Measurements from ENCODE around the gene ARPC5.

ARPC5 gene

DNA sequence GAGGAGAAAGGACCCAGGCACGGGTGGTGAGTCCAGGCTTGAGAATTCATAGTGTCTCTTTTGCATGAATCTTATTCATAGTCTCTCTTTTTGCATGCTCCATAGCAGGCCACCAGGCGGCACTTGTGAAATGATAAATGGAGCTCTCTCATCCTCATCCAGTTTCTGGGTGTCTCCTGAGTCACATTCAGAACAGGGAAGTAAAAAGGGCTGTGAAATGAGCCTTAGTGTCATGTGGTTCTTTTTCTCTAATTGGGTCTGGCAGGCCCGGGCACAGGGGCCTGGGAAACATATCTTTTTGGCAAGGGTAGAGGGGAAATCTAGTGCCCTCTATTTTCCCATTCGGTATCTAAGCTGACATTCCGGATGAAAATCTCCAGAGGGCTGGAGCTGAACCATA lies 26.3 kb downstream of the ARPC5 start:
- peak; percentile 91 for DNase-seq

DNA sequence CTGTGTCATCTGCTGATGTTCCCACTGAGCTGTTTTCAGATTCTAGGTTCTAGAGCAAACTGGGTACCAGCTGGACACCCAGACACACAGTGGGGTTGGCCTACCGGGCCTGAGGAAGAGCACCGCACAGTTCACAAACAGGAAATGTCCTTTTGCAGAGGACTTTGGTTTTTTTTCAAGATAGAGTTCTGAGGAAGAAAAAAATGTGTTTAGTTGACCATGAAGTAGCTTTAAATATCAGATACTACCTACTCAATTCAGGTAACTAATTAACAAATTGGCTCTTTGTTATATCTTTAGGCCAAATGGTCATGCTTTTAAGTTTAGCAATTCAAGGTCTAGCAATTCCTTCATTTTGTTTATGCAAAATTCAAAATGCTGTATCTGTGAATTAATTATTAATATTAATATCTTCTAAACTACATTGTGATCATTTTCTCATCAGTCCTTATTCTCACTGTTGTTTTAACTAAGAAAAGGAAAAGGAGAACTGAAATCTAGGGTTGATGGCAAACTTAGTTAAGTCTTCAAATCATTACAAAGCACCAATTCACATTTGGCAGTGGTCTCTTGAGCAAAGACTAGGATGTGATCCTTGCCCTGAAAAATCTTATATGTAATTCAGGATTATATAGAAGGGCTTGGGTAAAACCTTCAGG lies 28.1 kb downstream of the ARPC5 start:
- DNase-seq, result peak; percentile 36

DNA sequence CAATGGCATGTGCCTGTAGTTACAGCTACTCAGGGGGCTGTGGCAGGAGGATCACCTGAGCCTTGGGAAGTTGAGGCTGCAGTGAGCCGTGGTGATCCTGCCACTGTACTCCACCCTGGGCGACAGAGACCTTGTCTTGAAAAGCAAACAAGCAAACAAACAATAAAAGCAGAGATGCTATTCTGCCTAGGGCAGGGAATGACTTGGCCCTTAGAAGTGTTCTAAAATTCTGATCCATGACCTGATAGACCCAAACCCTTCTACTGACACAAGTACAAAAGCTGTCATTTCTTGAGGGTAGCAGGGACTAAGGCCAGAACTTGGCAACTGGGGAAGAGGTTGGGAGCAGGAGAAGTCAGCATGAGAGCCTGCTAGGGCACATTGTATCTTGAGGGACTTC lies 29.7 kb downstream of the ARPC5 start:
- no peak for DNase-seq

DNA sequence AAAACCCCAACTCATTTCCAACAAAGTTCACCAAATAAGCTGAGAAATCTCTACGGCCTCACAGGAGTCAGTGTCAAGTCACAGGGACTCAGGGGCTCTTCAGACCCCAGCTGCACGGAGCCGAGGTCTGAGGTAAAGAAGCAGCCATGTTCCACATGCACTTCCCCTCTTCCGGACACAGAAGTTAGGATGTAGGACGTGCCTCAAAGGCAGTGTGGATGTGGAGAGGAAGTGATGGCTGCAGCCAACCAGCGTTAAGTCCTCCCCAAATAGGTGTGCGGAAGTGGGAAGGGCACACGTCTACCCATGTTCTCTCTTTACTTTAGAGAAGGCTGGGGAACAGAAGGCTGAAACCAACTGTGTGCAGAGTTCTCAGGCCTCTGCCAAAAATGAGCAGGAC lies 30.8 kb downstream of the ARPC5 start:
- DNase-seq, result peak; percentile 56

DNA sequence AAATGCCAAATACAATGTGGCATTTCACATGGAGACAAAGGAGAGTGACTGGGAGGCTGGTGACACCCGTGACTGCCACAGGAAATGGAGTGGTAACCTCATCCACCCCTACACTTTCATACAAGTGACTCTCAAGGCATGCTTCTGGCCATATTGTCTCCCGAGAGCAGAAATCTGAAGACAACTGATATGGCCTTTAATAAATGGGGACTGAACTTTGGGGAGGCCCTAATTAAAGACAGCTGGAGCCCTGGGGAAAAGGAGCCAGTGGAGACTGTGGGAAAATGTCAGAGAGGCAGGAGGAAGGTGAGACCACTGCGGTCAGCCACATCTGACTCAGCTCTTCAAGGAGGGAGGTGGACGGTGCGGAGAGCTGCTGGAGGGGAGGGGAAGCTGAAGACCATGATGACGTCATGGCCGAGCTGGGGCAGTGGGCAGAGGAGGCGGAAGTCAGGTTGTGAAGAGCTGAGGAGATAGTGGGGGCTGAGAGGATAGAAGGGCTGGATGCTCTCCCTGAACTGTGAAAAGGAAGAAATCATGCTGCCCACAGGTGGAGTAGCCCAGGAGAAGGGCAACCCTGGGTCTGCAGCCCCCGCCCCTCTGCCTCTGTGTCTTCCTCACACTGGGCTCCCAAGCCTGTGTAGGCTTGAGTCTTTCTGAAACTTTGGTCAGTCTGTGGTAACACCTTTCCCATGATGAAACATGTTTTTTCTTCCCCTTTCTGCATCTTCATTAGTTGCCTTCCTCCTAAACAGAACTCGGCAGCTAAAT lies 31.4 kb downstream of the ARPC5 start:
- DNase-seq, result peak; percentile 77

DNA sequence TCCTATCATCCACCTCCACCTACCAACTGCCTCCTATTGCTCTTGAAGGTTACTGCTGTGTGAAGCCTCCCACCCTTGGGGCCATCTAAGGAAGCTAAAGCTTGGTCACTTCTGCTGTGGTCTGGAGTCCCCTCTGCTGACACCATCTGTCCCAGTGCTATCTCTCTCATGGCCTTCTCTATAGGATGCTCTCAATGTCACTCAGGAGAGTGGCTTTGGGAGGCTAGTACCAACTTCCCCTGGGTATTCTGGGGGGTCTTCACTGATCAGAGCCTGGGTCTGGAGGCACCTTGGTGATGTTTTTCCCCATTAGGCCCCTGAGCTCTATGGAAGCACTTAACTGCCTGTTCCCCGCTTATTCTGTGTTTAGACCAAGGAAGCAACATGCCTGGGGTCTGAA lies 33.1 kb downstream of the ARPC5 start:
- DNase-seq, result no peak

DNA sequence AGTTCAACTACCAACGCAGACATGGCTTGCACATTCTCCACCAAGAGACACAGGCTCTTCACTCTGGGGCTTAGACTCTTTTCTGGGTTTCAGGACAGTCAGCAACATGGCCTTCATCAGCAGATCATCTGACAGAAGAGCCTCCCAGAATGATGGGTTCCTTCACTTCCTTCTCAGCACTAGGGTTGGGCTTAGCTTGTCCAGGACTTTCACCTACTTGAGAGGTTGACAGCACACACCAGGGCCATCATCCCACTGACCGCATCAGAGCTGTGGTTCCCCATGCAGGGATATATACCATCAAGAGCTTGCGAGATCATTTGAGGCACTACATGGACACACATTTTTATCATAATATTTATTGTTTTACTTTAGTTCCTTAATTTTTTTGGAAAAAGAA lies 34.9 kb downstream of the ARPC5 start:
- DNase-seq, result no peak

DNA sequence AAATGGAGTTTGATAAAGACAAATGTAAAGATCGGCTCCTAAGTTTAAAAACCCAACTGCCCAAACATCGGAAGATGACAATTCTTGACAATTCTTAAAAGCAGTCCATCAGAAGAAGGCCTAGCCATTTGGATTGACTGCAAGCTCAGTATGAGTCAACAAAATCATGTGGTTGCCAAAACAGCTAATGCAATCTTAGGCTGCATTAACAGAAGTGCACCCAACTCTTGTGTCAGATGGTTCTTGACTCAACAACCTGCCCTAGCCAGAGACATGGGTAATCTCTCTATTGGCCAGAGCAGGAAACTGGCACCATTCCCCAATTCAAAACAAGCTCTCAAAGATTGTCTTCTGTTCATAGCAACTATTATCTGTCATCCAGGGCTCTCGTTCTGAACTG lies 35.4 kb downstream of the ARPC5 start:
- DNase-seq, result peak; percentile 91

DNA sequence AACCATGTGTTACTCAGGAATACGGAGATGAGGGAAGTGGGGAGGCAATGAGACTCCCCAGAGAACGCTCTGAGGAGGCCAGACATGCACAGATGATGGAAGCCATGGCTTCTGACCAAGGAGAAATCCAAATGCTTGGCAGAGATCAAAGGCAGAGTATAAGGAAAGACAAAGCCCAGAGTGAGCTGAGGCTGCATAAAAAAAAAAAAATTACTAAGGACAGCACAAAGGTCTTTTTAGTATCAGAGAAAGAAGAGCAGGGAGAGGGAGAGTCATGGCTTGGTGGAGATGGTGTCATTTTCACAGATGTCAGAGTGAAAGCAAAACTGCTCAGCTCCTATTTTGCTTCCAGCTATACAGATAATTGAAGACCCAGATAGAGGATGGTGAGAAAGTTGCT lies 37.2 kb downstream of the ARPC5 start:
- peak; percentile 77 for DNase-seq

DNA sequence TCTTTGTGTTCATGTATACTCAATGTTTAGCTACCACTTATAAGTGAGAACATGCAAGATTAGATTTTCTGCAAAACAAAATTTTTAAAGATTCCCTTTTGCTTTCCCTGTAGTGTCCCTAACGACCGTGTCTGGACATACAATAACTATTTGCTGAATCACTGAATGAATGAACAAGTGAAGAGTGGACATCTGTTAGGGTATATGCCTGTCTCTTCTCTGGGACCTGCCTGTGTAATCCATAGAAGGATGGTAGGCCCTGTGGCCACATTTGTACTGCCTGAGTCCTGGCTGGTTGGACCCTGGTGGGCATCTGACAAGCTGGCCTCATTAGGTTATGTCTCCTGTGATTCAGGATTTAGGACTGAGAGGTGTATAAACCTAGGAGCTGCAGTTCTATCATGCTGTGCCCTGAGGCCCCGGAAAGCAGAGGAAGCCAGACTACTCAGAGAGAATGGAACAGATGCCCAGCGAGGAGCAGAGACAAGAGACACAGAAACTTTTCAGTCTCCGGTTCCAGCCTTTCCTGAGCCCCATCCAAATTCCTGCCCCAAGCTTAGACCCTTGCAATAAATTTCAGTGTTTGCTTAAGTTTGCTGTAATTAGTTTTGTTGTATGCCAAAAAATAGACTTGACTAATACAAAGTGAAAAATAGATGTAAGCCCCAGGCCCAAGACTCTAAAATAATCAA lies 37.8 kb downstream of the ARPC5 start:
- DNase-seq, result no peak

DNA sequence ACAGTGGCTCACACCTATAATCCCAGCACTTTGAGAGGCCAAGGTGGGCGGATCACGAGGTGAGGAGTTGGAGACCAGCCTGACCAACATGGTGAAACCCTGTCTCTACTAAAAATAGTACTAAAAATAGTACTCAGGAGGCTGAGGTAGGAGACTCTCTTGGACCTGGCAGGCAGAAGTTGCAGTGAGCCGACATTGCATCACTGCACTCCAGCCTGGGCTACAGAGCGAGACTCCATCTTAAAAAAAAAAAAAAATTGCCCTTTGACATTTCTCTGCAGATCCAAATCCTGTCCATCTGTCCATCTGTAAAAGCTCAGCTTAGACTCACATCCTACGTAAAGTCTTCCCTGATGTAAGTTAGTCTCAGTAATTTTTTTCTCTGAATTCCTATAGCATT lies 39.1 kb downstream of the ARPC5 start:
- no peak for DNase-seq

DNA sequence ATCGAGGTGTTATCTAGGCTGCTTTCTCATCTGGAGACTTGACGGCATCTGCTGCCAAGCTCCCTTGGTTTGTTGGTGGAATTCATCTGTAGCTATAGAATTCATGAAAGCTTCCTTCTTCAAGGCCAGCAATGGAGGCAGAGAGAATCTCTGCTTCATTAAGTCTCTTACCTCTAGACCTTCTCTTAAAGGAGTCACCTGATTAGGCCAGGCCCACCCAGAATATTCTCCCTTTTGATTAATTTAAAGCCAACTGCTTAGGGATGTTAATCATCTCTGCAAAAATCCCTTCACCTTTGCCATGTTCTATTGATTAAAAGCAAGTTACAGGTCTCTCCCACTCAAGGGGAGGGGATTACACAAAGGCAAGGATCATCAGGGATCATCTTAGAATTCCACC lies 40.0 kb downstream of the ARPC5 start:
- DNase-seq, result no peak

DNA sequence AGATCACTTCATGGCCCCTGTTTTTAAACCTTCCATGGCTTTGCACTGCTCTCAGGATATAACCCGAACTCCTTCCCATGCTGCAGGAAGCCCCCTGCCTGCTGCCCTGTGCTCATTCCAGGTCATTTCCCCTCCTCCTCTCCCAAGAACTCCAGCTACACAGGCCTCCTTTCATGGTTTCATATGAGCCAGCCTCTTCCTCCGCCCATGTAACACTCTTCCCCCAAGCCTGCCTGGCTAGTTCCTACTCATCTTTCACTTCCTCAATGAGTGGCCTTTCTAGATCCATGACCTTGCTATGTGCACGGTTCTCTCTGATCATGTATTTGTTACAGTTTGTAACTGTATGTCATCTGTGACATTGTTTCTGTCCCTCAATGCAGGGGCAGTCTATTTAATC lies 42.2 kb downstream of the ARPC5 start:
- peak; percentile 89 for DNase-seq

DNA sequence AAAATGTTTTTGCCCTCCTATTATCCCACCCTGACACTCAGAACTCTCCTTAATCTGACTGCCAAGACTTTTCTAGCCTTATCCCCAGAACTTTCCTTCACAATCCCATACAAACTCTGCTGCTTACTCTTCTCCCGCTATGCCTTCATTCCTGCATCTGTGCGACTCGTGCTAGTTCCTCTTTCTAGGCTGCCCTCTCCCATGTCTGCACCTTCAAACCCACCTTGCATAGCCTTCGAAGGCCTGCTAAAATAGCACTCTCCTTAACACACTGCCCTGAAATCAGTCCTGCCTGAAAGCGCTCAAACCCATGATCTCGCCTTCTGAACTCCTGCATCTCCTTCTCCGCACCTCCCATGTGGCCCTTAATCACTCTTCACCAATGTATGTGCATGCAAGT lies 42.9 kb downstream of the ARPC5 start:
- DNase-seq, result no peak

DNA sequence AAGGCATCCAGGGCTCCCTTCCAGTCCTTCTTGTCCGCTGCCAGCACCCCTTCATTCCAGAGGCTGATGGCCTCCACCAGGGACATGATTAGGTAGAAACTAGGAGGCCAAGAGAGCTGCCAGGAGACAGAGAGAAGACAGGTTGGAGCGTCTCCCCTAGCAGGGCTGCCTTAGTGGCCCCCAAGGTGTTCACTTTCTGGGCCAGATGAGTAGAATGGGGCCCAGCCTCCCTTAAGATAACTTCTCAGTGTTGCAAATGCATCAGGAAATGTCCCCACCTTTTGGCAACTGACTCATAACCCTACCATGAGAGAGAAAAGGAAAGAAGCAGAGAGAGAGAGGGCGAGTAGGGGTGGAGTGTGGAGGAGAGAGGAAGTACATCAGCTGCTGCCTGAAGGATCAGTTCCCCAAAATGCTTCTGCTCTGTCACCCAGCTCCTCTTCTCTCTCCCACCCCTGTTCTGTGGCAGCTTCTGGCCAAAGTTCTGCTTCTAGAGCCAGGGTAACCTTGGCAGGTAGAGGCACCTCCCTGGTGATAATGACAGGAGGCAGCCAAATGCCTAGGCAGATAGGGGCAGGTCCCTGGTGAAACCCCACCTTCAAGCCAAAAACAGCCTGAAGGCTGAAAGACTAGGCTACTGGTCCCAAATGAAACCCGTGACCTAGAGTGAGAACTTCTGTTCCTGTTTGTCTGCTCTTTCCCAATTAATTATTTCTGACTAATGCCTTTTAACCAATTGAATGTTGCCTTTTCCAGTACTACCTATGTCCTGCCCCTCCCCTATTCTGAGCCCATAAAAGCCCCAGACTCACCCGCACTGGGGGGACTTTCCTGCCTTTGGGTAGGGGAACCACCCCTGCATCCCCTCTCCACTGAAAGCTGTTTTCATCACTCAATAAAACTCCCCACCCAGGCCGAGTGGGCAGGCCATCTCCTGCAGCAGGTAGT lies 45.1 kb downstream of the ARPC5 start, which contains the start of gene NCF2:
TSS of gene NCF2 (minus strand) at position 216 of the 948 bp plus-strand sequence. CDS start at position 86, 130 bp downstream.
- DNase-seq, result peak; percentile 95

DNA sequence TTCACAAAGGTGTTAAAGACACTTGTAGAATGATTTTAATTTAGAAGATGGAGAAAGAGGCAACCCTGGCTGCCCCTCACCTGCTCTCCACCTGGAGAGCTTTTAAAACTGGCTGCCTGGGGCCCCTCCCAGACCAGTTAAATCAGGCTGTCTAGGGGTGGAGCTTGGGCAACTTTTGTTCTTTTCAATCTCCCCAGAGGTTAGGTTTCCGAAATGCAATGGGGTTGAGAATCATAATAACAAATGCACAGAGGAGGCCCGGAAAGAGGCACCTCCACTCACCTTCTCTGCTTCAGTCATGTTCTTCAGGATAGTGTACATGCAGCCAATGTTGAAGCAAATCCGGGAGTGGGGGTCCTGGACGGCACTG lies 45.7 kb downstream of the ARPC5 start:
- DNase-seq, result no peak

DNA sequence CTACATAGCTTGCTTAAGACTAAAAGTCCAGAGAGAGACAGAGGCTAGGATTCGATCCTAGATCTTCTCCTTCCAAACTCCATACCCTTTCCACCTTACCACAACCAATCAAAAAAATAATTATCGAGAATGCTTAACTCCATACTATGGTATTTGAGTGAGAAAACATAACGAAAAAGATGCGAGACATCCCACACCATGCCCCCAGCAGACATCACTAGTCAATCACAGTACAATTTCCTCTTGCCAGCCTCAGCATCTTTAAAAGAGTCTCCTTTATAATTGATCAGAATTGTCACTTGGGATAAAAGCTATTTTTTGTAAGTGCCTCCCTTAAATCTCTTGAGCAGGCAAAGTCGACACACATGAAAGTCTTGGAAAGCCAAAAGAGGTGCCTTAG lies 46.2 kb downstream of the ARPC5 start:
- no peak for DNase-seq

DNA sequence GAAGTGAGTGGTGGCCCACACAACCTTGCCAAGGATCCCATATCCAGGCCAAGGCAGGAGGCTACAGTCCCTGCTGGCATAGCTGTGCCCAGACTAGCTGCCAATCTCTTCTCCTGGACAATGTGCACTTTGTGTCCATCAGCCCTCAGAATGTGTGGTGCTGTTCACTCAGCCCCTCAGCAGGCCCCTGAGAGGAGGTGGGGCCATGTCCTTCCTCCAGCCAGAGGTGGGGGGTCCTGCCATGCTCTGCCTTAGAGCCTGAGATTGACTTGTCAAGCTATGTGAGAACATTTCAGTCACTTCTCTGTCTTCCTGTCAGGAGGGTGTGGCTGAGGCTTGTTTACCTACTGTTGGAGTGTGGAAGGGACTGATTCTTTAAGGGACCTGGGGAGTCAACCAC lies 46.8 kb downstream of the ARPC5 start:
- no peak for DNase-seq

DNA sequence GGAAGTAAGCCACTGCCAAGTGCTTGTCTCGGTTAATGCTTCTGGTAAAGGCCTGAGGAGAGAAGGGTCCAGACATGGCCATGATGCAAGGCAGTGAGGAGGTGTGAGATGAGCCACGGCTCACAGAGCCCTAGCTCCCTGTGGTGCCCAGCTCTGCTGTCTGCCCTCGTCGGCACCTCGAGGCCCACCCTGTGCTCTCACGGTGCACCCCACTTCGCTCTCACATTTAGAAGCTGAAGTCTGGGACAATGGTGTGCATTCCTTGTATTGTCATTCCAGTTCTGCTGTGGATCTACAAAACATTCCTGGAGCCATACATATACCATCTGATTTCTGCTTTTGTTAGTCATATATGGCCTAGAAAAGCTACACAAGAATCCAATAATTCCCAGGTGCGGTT lies 48.7 kb downstream of the ARPC5 start:
- DNase-seq, result no peak

DNA sequence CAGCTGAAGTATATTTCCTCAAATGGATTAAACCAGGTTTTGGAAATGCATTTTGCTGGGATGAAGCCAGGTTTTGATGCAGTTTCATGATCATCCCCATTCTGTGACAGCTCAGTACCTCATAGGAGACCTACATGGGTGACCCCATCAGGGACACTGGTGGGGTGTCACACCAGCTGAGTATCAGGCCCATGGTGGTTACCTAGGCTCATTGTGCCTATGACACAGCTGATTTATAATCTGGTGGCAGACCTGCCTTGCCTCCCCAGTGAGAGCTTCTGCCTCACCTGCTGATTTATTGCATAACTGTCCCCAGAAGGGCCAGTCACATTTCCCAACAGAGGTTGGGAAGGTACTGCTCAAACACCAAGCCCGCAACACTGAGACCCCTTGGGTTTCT lies 49.1 kb downstream of the ARPC5 start:
- DNase-seq, result no peak

DNA sequence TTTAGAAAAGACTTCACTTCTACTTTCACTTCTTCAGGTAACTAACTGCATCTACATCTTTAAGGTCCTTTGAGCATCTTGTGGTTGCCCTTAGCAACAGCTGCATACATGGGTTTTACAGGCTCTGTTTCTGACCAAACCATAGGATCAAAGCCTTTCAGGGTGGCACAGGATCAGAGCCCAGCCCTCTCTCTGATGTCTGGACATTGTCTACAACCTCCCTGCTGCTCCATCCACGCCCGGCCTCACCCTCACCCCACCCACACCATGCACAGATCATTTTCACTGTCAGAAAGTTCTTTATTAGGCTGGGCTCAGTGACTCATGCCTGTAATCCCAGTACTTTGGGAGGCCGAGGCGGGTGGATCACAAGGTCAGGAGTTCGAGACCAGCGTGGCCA lies 50.5 kb downstream of the ARPC5 start:
- no peak for DNase-seq

DNA sequence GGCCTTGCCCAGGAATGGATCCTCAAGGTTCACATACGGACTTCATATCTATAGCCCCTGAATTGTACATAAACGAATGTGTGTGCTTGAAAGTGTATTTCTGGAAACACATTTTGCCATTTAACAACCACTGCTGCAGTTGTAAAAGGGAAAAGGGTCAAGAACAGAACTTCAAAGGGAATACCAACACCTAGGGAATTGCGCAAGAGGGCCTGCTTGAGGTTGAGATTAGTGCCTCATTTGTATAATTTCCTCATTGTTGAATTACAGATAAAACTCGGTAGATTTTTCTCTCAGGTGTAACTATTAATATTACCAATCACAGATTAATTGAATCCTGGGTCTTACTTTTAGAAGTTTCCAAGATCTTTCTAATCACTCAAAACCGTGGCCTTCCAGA lies 51.4 kb downstream of the ARPC5 start:
- no peak for DNase-seq

DNA sequence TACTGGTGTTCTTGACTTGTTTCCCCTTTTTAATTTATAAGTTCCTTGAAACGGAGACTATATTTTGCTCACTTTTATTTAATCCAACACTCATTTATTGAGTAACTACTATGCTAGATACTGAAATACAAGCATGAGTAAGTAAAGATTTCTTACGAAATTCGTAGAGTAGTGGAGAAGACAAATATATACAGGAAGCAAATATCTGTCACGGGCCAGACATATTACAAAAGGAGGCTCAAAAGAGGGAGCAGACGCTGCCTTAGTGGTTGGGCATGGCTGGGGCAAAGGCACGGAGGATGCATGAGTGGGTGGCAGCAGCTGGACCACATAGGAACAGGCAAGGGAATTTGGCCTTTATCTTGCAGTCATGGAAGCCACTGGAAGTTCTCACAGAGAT lies 52.1 kb downstream of the ARPC5 start:
- DNase-seq, result peak; percentile 91

All from suppressor macrophage treated with lipopolysaccharide for 4 hours (primary cell).